H9 (cell line): ENCODE measurements around the gene MEPCE. TPM values are rescaled to one million over a fixed set of nuclear protein-coding genes. Genes with fewer than 3 reads are reported as not detected.
A peak's percentile ranks its signal among the peaks of the same experiment; 100 is the strongest.

Experiments
- DNase-seq: peaks from one replicate; pipeline ENCODE4 v3.0.0-alpha.2; 2017
- H2AFZ ChIP-seq: one replicate; pipeline ENCODE4 v1.6.1; 2013; ENCODE audit warnings: mild to moderate bottlenecking, low read length, control low read depth, moderate library complexity
- H2AK5ac ChIP-seq: 2 replicates; pipeline ENCODE4 v1.6.1; 2013; ENCODE audit warnings: low read length, control low read depth, mixed read lengths; ENCODE audit not compliant: insufficient read length
- H2BK120ac ChIP-seq: one replicate; pipeline ENCODE4 v1.6.1; 2013; ENCODE audit warnings: low read depth, mild to moderate bottlenecking, low read length, control low read depth, inconsistent platforms; ENCODE audit not compliant: poor library complexity, severe bottlenecking
- H2BK12ac ChIP-seq: 2 replicates; pipeline ENCODE4 v1.6.1; 2013; ENCODE audit warnings: low read length, control low read depth, mixed read lengths, low read depth; ENCODE audit not compliant: insufficient read length
- H2BK15ac ChIP-seq: 2 replicates; pipeline ENCODE4 v1.6.1; 2013; ENCODE audit warnings: low read depth, low read length, control low read depth
- H2BK20ac ChIP-seq: one replicate; pipeline ENCODE4 v1.6.1; 2013; ENCODE audit warnings: low read depth, mild to moderate bottlenecking, low read length, control low read depth, inconsistent platforms; ENCODE audit not compliant: poor library complexity, severe bottlenecking
- H2BK5ac ChIP-seq: 2 replicates; pipeline ENCODE4 v1.6.1; 2013; ENCODE audit warnings: low read length, control low read depth, mixed read lengths; ENCODE audit not compliant: insufficient read length
- H3K14ac ChIP-seq: 2 replicates; pipeline ENCODE4 v1.6.1; 2013; ENCODE audit warnings: low read length, control low read depth; ENCODE audit not compliant: insufficient read depth
- H3K18ac ChIP-seq: 2 replicates; pipeline ENCODE4 v1.6.1; 2013; ENCODE audit warnings: low read depth, mild to moderate bottlenecking, mixed read lengths, low read length, control low read depth; ENCODE audit not compliant: insufficient read length
- H3K23ac ChIP-seq: 2 replicates; pipeline ENCODE4 v1.6.1; 2013; ENCODE audit warnings: low read length, control low read depth, mixed read lengths, low read depth; ENCODE audit not compliant: insufficient read length
- H3K23me2 ChIP-seq: 2 replicates; pipeline ENCODE4 v1.6.1; 2013; ENCODE audit warnings: low read depth, mild to moderate bottlenecking, mixed read lengths, low read length, control low read depth; ENCODE audit not compliant: insufficient read length, poor library complexity, severe bottlenecking
- H3K27ac ChIP-seq: 2 replicates; pipeline ENCODE4 v1.5.1; 2013; ENCODE audit warnings: low read length, control low read depth, mixed read lengths, low read depth; ENCODE audit not compliant: insufficient read length
- H3K27me3 ChIP-seq: 2 replicates; pipeline ENCODE4 v1.6.1; 2013; ENCODE audit warnings: low read length, control low read depth, inconsistent platforms; ENCODE audit not compliant: insufficient read depth
- H3K4ac ChIP-seq: 2 replicates; pipeline ENCODE4 v1.6.1; 2013; ENCODE audit warnings: low read depth, mild to moderate bottlenecking, control low read depth, inconsistent platforms, low read length, moderate library complexity
- H3K4me1 ChIP-seq: 2 replicates; pipeline ENCODE4 v1.6.1; 2013; ENCODE audit warnings: low read length, control low read depth, inconsistent platforms; ENCODE audit not compliant: insufficient read depth
- H3K4me2 ChIP-seq: 2 replicates; pipeline ENCODE4 v1.6.1; 2013; ENCODE audit warnings: low read length, control low read depth, mixed read lengths; ENCODE audit not compliant: insufficient read length, insufficient read depth
- H3K56ac ChIP-seq: 2 replicates; pipeline ENCODE4 v1.6.1; 2013; ENCODE audit warnings: low read depth, mild to moderate bottlenecking, mixed read lengths, low read length, control low read depth; ENCODE audit not compliant: insufficient read length
- H3K79me1 ChIP-seq: 2 replicates; pipeline ENCODE4 v1.6.1; 2013; ENCODE audit warnings: low read depth, mild to moderate bottlenecking, moderate library complexity, low read length, control low read depth, inconsistent platforms; ENCODE audit not compliant: insufficient read depth, poor library complexity, severe bottlenecking
- H3K79me2 ChIP-seq: 2 replicates; pipeline ENCODE4 v1.6.1; 2013; ENCODE audit warnings: low read length, control low read depth, inconsistent platforms; ENCODE audit not compliant: insufficient read depth
- H3K9ac ChIP-seq: 2 replicates; pipeline ENCODE4 v1.6.1; 2013; ENCODE audit warnings: low read length, control low read depth, mixed read lengths; ENCODE audit not compliant: insufficient read length; ENCODE audit errors: extremely low read depth
- H3K9me3 ChIP-seq: one replicate; pipeline ENCODE4 v1.6.1; 2013; ENCODE audit warnings: low read depth, low read length, inconsistent platforms; ENCODE audit not compliant: control insufficient read depth
- H3T11ph ChIP-seq: one replicate; pipeline ENCODE4 v1.6.1; 2013; ENCODE audit warnings: mild to moderate bottlenecking, low read length, control low read depth, inconsistent platforms
- H4K20me1 ChIP-seq: one replicate; pipeline ENCODE4 v1.6.1; 2013; ENCODE audit not compliant: control insufficient read depth, insufficient read length, insufficient read depth
- H4K5ac ChIP-seq: 2 replicates; pipeline ENCODE4 v1.6.1; 2013; ENCODE audit warnings: low read depth, mild to moderate bottlenecking, mixed read lengths, low read length, control low read depth; ENCODE audit not compliant: insufficient read length
- H4K8ac ChIP-seq: replicated peaks from 2 replicates; pipeline ENCODE4 v1.6.1; 2013; ENCODE audit warnings: low read length, control low read depth, mixed read lengths, low read depth; ENCODE audit not compliant: insufficient read length
- H4K91ac ChIP-seq: 2 replicates; pipeline ENCODE4 v1.6.1; 2013; ENCODE audit warnings: low read depth, mild to moderate bottlenecking, moderate library complexity, mixed read lengths, low read length, control low read depth; ENCODE audit not compliant: insufficient read length
- H3K27ac Mint-ChIP-seq, 3 experiments: 2 replicates in 2 of 3; 3 replicates in 1 of 3; pipeline ENCODE4 v1.8.0; 2020 to 2021; ENCODE audit warnings: mixed read lengths in 3 of 3, mild to moderate bottlenecking in 1 of 3, moderate library complexity in 1 of 3
- H3K27me3 Mint-ChIP-seq: 2 replicates; pipeline ENCODE4 v1.8.0; 2021; ENCODE audit warnings: low read depth, mild to moderate bottlenecking, moderate library complexity, mixed read lengths
- H3K36me3 Mint-ChIP-seq, 3 experiments: 2 replicates in 2 of 3; 3 replicates in 1 of 3; pipeline ENCODE4 v1.8.0; 2020 to 2021; ENCODE audit warnings: low read depth in 3 of 3, mixed read lengths in 3 of 3; ENCODE audit not compliant: insufficient read depth in 1 of 3
- H3K4me1 Mint-ChIP-seq, 2 experiments: 2 replicates each; pipeline ENCODE4 v1.8.0; 2020; ENCODE audit warnings: mixed read lengths in 2 of 2
- H3K4me3 Mint-ChIP-seq, 2 experiments: 2 replicates in 1 of 2; 3 replicates in 1 of 2; pipeline ENCODE4 v1.8.0; 2020 to 2021; ENCODE audit warnings: mild to moderate bottlenecking in 2 of 2, mixed read lengths in 2 of 2, moderate library complexity in 1 of 2
- H3K9me3 Mint-ChIP-seq, 2 experiments: 2 replicates in 1 of 2; 3 replicates in 1 of 2; pipeline ENCODE4 v1.8.0; 2020; ENCODE audit warnings: mild to moderate bottlenecking in 2 of 2, mixed read lengths in 2 of 2, moderate library complexity in 1 of 2
- CTCF ChIP-seq: fragments of 200-600 bp; sonication (generic); conservative IDR thresholded peaks from 3 replicates; pipeline ENCODE4 v1.8.0; 2021; ENCODE audit warnings: antibody characterized with exemption, mild to moderate bottlenecking
- WGBS: extraction: QIAGEN DNeasy Blood & Tissue Kit; methylation state at CpG from one replicate; pipeline ENCODE4 v1.1.7; 2013; ENCODE audit warnings: missing lambda C conversion rate, low lambda C conversion rate, mixed read lengths; ENCODE audit not compliant: insufficient read length; ENCODE audit errors: extremely low coverage; 5-methylcytosine and 5-hydroxymethylcytosine counted together
- total RNA-seq: library from RNA; stranded (reverse); gene quantifications from 2 replicates; pipeline ENCODE4 v1.2.1, GENCODE V29; 2021

MEPCE gene
- total RNA-seq, 1 experiment from 2014 or later = 68.0 TPM

GRCh38 chr7:100475549-100475948 lies 45.9 kb downstream of the MEPCE start:
- H3K4me1 Mint-ChIP-seq = peaks cover 18 to 40% of the 10 kb centered on the region in 2 experiments
- H3K27me3 Mint-ChIP-seq = no peaks in the 10 kb centered on the region
- Histone ChIP-seq H2AK5ac (no peak overlapping the region), H3K27me3 (no peaks in the 10 kb centered on the region), H2BK15ac (no peak overlapping the region), H2BK20ac (no peak overlapping the region), H4K91ac (no peak overlapping the region), H2BK12ac (no peak overlapping the region), H3K4ac (no peak overlapping the region), H3K23me2 (peaks cover 7% of the 10 kb centered on the region), H3K79me1 (no peaks in the 10 kb centered on the region), H3K23ac (no peak overlapping the region), H3K79me2 (no peaks in the 10 kb centered on the region), H2AFZ (no peak overlapping the region), H3K9ac (no peak overlapping the region), H3K4me2 (no peak overlapping the region), H3K4me1 (no peaks in the 10 kb centered on the region; the same call in 1 of the 2 replicates), H4K8ac (no peak overlapping the region), H3K9me3 (no peaks in the 10 kb centered on the region), H3K56ac (no peak overlapping the region), H3T11ph (no peak overlapping the region), H2BK120ac (no peak overlapping the region), H4K5ac (no peak overlapping the region), H4K20me1 (no peaks in the 10 kb centered on the region), H2BK5ac (no peak overlapping the region), H3K27ac (no peak overlapping the region), H3K14ac (no peak overlapping the region), H3K18ac (no peak overlapping the region)
- H3K27ac Mint-ChIP-seq = no peak overlapping the region
- peaks cover 0 to 5% (median 0%) of the 10 kb centered on the region in 3 experiments; a peak in 1 of 7 replicates for H3K36me3 Mint-ChIP-seq
- 0 out of 5 replicates have a peak overlapping the region, but pooled peaks of 1 of the 2 experiments have one; percentile 34 for H3K4me3 Mint-ChIP-seq
- H3K9me3 Mint-ChIP-seq = no peaks in the 10 kb centered on the region
- no peak for DNase-seq
- WGBS = no CpG with 5 or more reads among the region's 9 CpGs
- TF ChIP-seq CTCF = no peak
